ENCODE data around the gene CATSPERE. TPM values are rescaled to one million over a fixed set of nuclear protein-coding genes. Genes with fewer than 3 reads are reported as not detected.

CATSPERE gene
- total RNA-seq, 2 donors from 2014 or later = 0.33 to 0.42 TPM

Other genes with a start within 250 kb of the CATSPERE start
- gene ADSS2, start 9.4 kb upstream of the CATSPERE start, total RNA-seq = 10 to 100 TPM; 45.9 to 50.2 TPM
- 10 to 100 TPM; 50.0 to 50.2 TPM for gene DESI2, start 191.9 kb downstream of the CATSPERE start, total RNA-seq